PC-3 (cell line): Measurements from ENCODE around the gene LTB. TPM values are rescaled to one million over a fixed set of nuclear protein-coding genes. Genes with fewer than 3 reads are reported as not detected.

ENCODE experiments used
- ATAC-seq: fragments of 200-7000 bp; cut with Tn5 transposase; 2 replicates; pipeline ENCODE4 v1.9.1; 2020; ENCODE audit warnings: mild to moderate bottlenecking, moderate library complexity
- BruUV-seq: library from RNA; stranded (reverse); fragments of 400-500 nt; replicated peaks from 2 replicates; lab custom pipeline; 2021; lab: Mats Ljungman, UMichigan
- CTCF ChIA-PET: fragments of 300-600 bp; sonication (Branson Sonifier 250); formaldehyde crosslinking; loops from one replicate; lab custom pipeline; 2022; ENCODE audit warnings: antibody characterized with exemption; lab: Charles Lee
- POLR2A ChIA-PET: fragments of 300-600 bp; sonication (Branson Sonifier 250); formaldehyde crosslinking; loops from one replicate; lab custom pipeline; 2022; ENCODE audit warnings: antibody characterized with exemption; ENCODE audit not compliant: unreplicated experiment; lab: Charles Lee
- DNase-seq: peaks from one replicate; pipeline ENCODE4 v3.0.0-alpha.2; 2015
- H2AFZ ChIP-seq: fragments of 300-600 bp; sonication (generic); 2 replicates; pipeline ENCODE4 v1.6.0; 2016; ENCODE audit warnings: antibody characterized with exemption, low read length
- H3F3A ChIP-seq: fragments of 300-600 bp; sonication (generic); one replicate; pipeline ENCODE4 v1.6.0; 2017; ENCODE audit warnings: antibody characterized with exemption, low read length, control low read depth, mild to moderate bottlenecking; ENCODE audit not compliant: unreplicated experiment
- H3K27ac ChIP-seq: fragments of 300-600 bp; sonication (generic); 2 replicates; pipeline ENCODE4 v1.5.1; 2016; ENCODE audit warnings: mild to moderate bottlenecking, low read length
- H3K27me3 ChIP-seq: fragments of 300-600 bp; sonication (generic); 2 replicates; pipeline ENCODE4 v1.6.1; 2016; ENCODE audit warnings: low read length, mixed read lengths
- H3K36me3 ChIP-seq: fragments of 300-600 bp; sonication (generic); 2 replicates; pipeline ENCODE4 v1.6.1; 2016; ENCODE audit warnings: low read depth, mixed run types, low read length, mixed read lengths
- H3K4me1 ChIP-seq: fragments of 300-600 bp; sonication (generic); 2 replicates; pipeline ENCODE4 v1.5.1; 2016; ENCODE audit warnings: low read length; ENCODE audit not compliant: insufficient read depth
- H3K4me2 ChIP-seq: fragments of 300-600 bp; sonication (generic); 2 replicates; pipeline ENCODE4 v1.6.0; 2016; ENCODE audit warnings: low read length
- H3K4me3 ChIP-seq: fragments of 300-600 bp; sonication (generic); 2 replicates; pipeline ENCODE4 v1.5.1; 2016; ENCODE audit warnings: mild to moderate bottlenecking, low read length, mixed read lengths
- H3K79me2 ChIP-seq: fragments of 300-600 bp; sonication (generic); 2 replicates; pipeline ENCODE4 v1.6.1; 2017; ENCODE audit warnings: low read length, mixed read lengths
- H3K9ac ChIP-seq: fragments of 300-600 bp; sonication (generic); 2 replicates; pipeline ENCODE4 v1.6.0; 2016; ENCODE audit warnings: mild to moderate bottlenecking, low read length
- H3K9me2 ChIP-seq: fragments of 300-600 bp; sonication (generic); replicated peaks from 2 replicates; pipeline ENCODE4 v1.6.1; 2016; ENCODE audit warnings: mixed run types, low read length, mixed read lengths
- H3K9me3 ChIP-seq: fragments of 300-600 bp; sonication (generic); 2 replicates; pipeline ENCODE4 v1.6.1; 2016; ENCODE audit warnings: low read length, mixed read lengths
- H4K20me1 ChIP-seq: fragments of 300-600 bp; sonication (generic); 2 replicates; pipeline ENCODE4 v1.6.1; 2016; ENCODE audit warnings: low read length, mixed read lengths
- EZH2 ChIP-seq: fragments of 300-600 bp; sonication (generic); IDR thresholded peaks from one replicate; pipeline ENCODE4 v1.6.1; 2017; ENCODE audit warnings: antibody characterized with exemption, mild to moderate bottlenecking, low read length; ENCODE audit not compliant: unreplicated experiment
- EZH2phosphoT487 ChIP-seq: fragments of 300-600 bp; sonication (generic); IDR thresholded peaks from 2 replicates; pipeline ENCODE4 v1.6.1; 2018; ENCODE audit warnings: mild to moderate bottlenecking, antibody characterized with exemption, low read length, borderline replicate concordance
- intact Hi-C: fragments of 100-400 bp; cut with micrococcal nuclease; formaldehyde crosslinking; loops from 2 replicates; pipeline ENCODE4 v1.9.0; 2023
- total RNA-seq: library from RNA; depleted of rRNA; stranded (reverse); fragments of >200 nt; gene quantifications from 2 replicates; pipeline ENCODE4 v1.2.3, GENCODE V29; 2014
- TF ChIP-seq, protein P1 (sequence below): fragments of 300-600 bp; sonication (generic); conservative IDR thresholded peaks from 2 replicates; pipeline ENCODE4 v1.5.1; 2017; ENCODE audit warnings: antibody characterized with exemption, low read depth, mild to moderate bottlenecking, low read length

The LTB gene
- total RNA-seq, 1 experiment from 2014 or later = 1.5 TPM

DNA sequence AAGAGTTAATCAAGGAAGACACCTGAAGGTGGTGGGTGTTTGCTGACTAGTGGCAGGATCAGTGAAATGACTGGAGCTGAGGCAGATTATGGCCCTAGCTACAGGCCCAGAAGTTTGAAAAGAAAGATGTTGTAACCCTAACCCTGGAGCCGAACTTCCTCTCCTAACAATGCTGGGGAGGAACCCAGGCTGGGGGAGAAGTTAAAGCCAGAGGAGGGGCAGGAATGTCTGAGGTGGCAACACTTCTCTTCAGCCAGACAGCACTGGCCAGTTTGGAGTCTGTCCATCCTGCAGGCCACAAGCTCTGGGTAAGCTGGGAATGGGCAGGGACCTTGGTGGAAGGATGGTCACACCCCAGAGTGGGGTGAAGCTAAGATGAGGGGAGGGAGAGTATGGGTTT lies 3.8 kb upstream of the LTB start, which contains the start of gene LST1:
Gene LST1 (plus strand): TSS at position 270 of the 400 bp plus-strand sequence. CDS start 1,023 bp downstream, outside the sequence.
- H3F3A ChIP-seq = no peaks in the 10 kb centered on the region
- POLR2A ChIA-PET = no interaction called here

DNA sequence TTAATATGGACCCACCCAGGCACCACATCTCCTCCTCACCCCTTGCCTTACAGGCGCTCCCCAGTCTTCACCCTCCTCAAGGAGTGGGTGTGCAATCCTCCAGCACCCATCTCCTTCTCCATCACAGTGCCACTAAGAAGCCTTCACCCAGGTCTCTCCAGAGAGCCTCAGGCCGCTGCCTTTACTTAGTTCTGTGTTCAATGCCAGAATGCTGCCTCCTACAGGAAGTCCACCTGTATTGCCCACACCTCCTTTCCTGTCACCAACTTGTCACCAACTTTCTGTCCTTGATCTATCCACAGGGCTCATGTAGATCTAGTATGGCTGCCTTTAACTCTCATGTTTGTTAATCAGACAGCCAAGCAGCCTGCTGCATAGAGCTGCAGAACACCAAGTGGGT lies 3.3 kb upstream of the LTB start:
- no peaks in the 10 kb centered on the region for H3F3A ChIP-seq
- no peaks in the 10 kb centered on the region for H3K36me3 ChIP-seq
- H2AFZ ChIP-seq = no peak overlapping the region
- H4K20me1 ChIP-seq = no peaks in the 10 kb centered on the region
- H3K9ac ChIP-seq = no peak overlapping the region
- no peak overlapping the region for H3K27ac ChIP-seq
- H3K9me3 ChIP-seq = no peaks in the 10 kb centered on the region
- DNase-seq = peak; percentile 31
- ATAC-seq = no peak
- H3K27me3 ChIP-seq = no peaks in the 10 kb centered on the region
- intact Hi-C loops = no loop called here
- no peak overlapping the region for H3K4me3 ChIP-seq
- H3K4me2 ChIP-seq = no peak overlapping the region
- CTCF ChIA-PET = interaction anchor here (0.6 kb wide), 1 partner anchor 78 kb away, joined by 3 read pairs; no protein-coding TSS in a partner anchor
- H3K4me1 ChIP-seq = peaks cover 4% of the 10 kb centered on the region; the same call in 1 of the 2 replicates
- TF ChIP-seq EZH2 = no peak
- no peak for TF ChIP-seq EZH2phosphoT487
- TF ChIP-seq, protein P1, sequence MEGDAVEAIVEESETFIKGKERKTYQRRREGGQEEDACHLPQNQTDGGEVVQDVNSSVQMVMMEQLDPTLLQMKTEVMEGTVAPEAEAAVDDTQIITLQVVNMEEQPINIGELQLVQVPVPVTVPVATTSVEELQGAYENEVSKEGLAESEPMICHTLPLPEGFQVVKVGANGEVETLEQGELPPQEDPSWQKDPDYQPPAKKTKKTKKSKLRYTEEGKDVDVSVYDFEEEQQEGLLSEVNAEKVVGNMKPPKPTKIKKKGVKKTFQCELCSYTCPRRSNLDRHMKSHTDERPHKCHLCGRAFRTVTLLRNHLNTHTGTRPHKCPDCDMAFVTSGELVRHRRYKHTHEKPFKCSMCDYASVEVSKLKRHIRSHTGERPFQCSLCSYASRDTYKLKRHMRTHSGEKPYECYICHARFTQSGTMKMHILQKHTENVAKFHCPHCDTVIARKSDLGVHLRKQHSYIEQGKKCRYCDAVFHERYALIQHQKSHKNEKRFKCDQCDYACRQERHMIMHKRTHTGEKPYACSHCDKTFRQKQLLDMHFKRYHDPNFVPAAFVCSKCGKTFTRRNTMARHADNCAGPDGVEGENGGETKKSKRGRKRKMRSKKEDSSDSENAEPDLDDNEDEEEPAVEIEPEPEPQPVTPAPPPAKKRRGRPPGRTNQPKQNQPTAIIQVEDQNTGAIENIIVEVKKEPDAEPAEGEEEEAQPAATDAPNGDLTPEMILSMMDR = peak; percentile 57
- H3K9me2 ChIP-seq = no peaks in the 10 kb centered on the region
- BruUV-seq = no TSS peak
- POLR2A ChIA-PET = no interaction called here
- H3K79me2 ChIP-seq = no peaks in the 10 kb centered on the region

More for the DNA sequence above, 3.8 kb upstream of the LTB start, which contains the start of gene LST1:
- H4K20me1 ChIP-seq = no peaks in the 10 kb centered on the region
- no peak within 1 kb of the TSS for H3K27ac ChIP-seq
- intact Hi-C loops = no loop called here
- no peak within 1 kb of the TSS for H3K4me3 ChIP-seq
- no TSS peak for BruUV-seq
- H3K4me1 ChIP-seq = peaks cover 4% of the 10 kb centered on the region; the same call in 1 of the 2 replicates
- CTCF ChIA-PET = no interaction called here
- no peak within 1 kb of the TSS for H2AFZ ChIP-seq
- no peaks in the 10 kb centered on the region for H3K27me3 ChIP-seq
- no peaks in the 10 kb centered on the region for H3K36me3 ChIP-seq
- H3K4me2 ChIP-seq = no peak within 1 kb of the TSS
- no peaks in the 10 kb centered on the region for H3K9me3 ChIP-seq
- DNase-seq = no peak
- H3K9me2 ChIP-seq = no peaks in the 10 kb centered on the region
- ATAC-seq = no peak
- no peak within 1 kb of the TSS for H3K9ac ChIP-seq
- H3K79me2 ChIP-seq = no peaks in the 10 kb centered on the region
- no peak for TF ChIP-seq EZH2phosphoT487
- TF ChIP-seq EZH2 = no peak
- TF ChIP-seq, protein P1 = no peak
